Gastrocnemius medialis (tissue), 4 donors: ENCODE results near the gene MT1H. TPM values are rescaled to one million over a fixed set of nuclear protein-coding genes. Genes with fewer than 3 reads are reported as not detected.

Source experiments
- ATAC-seq, 2 donors: fragments of 150-250 bp; one replicate each; pipeline ENCODE4 v1.9.1; 2016
- DNase-seq, 2 donors: peaks; one replicate each; pipeline ENCODE4 v3.0.0-alpha.2; 2019
- H3K27ac ChIP-seq, 4 donors: fragments of 200-600 bp; sonication (generic); 1 replicate in 1 of 4; 2 replicates in 3 of 4; pipeline ENCODE4 v1.5.1; 2016 to 2018; ENCODE audit warnings: mild to moderate bottlenecking in 2 of 4, moderate library complexity in 1 of 4
- H3K27me3 ChIP-seq, 3 donors: fragments of 200-600 bp; sonication (generic) in 2 of 3; 1 replicate in 1 of 3; 2 replicates in 2 of 3; pipeline versions ENCODE4 v1.5.1 to v1.6.0; 2016 to 2019; ENCODE audit warnings: mild to moderate bottlenecking in 1 of 3, moderate library complexity in 1 of 3
- H3K36me3 ChIP-seq, 2 donors: fragments of 200-600 bp; sonication (generic) in 1 of 2; one replicate each; pipeline ENCODE4 v1.5.1; 2017 to 2018
- H3K4me1 ChIP-seq, 2 donors: fragments of 200-600 bp; sonication (generic) in 1 of 2; one replicate each; pipeline ENCODE4 v1.5.1; 2016 to 2017; ENCODE audit warnings: mild to moderate bottlenecking in 2 of 2
- H3K4me3 ChIP-seq, 4 donors: fragments of 200-600 bp; sonication (generic) in 3 of 4; 1 replicate in 1 of 4; 2 replicates in 3 of 4; pipeline ENCODE4 v1.5.1; 2016 to 2019; ENCODE audit warnings: mild to moderate bottlenecking in 2 of 4
- H3K9me3 ChIP-seq, 3 donors: fragments of 200-600 bp; sonication (generic) in 2 of 3; 1 replicate in 1 of 3; 2 replicates in 2 of 3; pipeline ENCODE4 v1.5.1; 2016 to 2019
- CTCF ChIP-seq, 5 experiments: fragments of 450-650 bp in 3 of 5; fragments of 200-600 bp in 2 of 5; sonication (generic) in 2 of 5; IDR thresholded peaks in 4 of 5; conservative IDR thresholded peaks in 1 of 5; 1 replicate in 4 of 5; 2 replicates in 1 of 5; pipeline ENCODE4 v1.5.1; 2016 to 2019; ENCODE audit warnings: antibody characterized with exemption in 5 of 5, mild to moderate bottlenecking in 3 of 5, moderate library complexity in 3 of 5
- POLR2A ChIP-seq, 2 donors: fragments of 450-650 bp; IDR thresholded peaks; one replicate each; pipeline ENCODE4 v1.6.1; 2017; ENCODE audit warnings: antibody characterized with exemption in 2 of 2, mild to moderate bottlenecking in 2 of 2, moderate library complexity in 2 of 2
- in situ Hi-C, 4 donors: fragments of 200-750 bp; cut with MboI; loops; one replicate each; pipeline versions ENCODE4 v1.15.0 to v1.8.0; 2017; ENCODE audit warnings: low sequenced_read_pairs in 4 of 4
- intact Hi-C: fragments of 100-400 bp; cut with DNase I; formaldehyde crosslinking; loops from one replicate; pipeline ENCODE4 v1.15.1; 2023; ENCODE audit warnings: low total_unique reads
- total RNA-seq, 4 donors: library from RNA; depleted of rRNA; stranded (reverse); fragments of >200 nt; gene quantifications; one replicate each; pipeline versions ENCODE4 v1.1.0 to v1.2.3, GENCODE V29; 2016

MT1H gene
- total RNA-seq, 4 donors from 2014 or later: not detected

- intact Hi-C loops (no loop called here), in situ Hi-C loops (no loop called here)
- ATAC-seq (no peak), DNase-seq (no peak)
- H3K36me3 ChIP-seq: no peaks in the 10 kb centered on the region
- no peak for TF ChIP-seq CTCF (IDR thresholded peaks at IDR 0.05 in 4 of 5, conservative IDR thresholded peaks at IDR 0.05 in 1 of 5)
- TF ChIP-seq POLR2A (IDR thresholded peaks at IDR 0.05): no peak
- no peaks in the 10 kb centered on the region for H3K4me1 ChIP-seq
- H3K4me3 ChIP-seq: no peak overlapping the region
- H3K27me3 ChIP-seq: peaks cover 0 to 8% (median 7%) of the 10 kb centered on the region in 3 donors
- H3K27ac ChIP-seq: no peak overlapping the region
- H3K9me3 ChIP-seq: no peaks in the 10 kb centered on the region
These were observed 19.8 kb upstream of the MT1H start for GRCh38 chr16:56649820-56650219.

- no peak for ATAC-seq
- H3K4me3 ChIP-seq: no peak within 1 kb of the TSS
These were observed 18.0 kb upstream of the MT1H start, which contains the start of gene MT1B for GRCh38 chr16:56651586-56651985. TSS of gene MT1B (plus strand) at chr16:56651886. CDS start at chr16:56651954, 68 bp downstream.

GRCh38 chr16:56652600-56652999 lies 17.0 kb upstream of the MT1H start:
- Histone ChIP-seq H3K36me3 (no peaks in the 10 kb centered on the region), H3K27me3 (peaks cover 0 to 7% (median under 1%) of the 10 kb centered on the region in 3 donors), H3K9me3 (no peaks in the 10 kb centered on the region), H3K4me1 (peaks cover 0 to under 1% of the 10 kb centered on the region in 2 donors), H3K4me3 (no peak overlapping the region), H3K27ac (no peak overlapping the region)
- no peak for TF ChIP-seq CTCF (IDR thresholded peaks at IDR 0.05 in 4 of 5, conservative IDR thresholded peaks at IDR 0.05 in 1 of 5)
- no peak for TF ChIP-seq POLR2A (IDR thresholded peaks at IDR 0.05)
- ATAC-seq (no peak), DNase-seq (no peak)
- in situ Hi-C loops: no loop called here
- intact Hi-C loops: no loop called here

More at GRCh38 chr16:56651586-56651985, 18.0 kb upstream of the MT1H start, which contains the start of gene MT1B:
- intact Hi-C loops: no loop called here
- DNase-seq: no peak
- no peaks in the 10 kb centered on the region for H3K4me1 ChIP-seq
- no peak for TF ChIP-seq POLR2A (IDR thresholded peaks at IDR 0.05)
- no peaks in the 10 kb centered on the region for H3K36me3 ChIP-seq
- in situ Hi-C loops: no loop called here
- no peak within 1 kb of the TSS for H3K27ac ChIP-seq
- H3K9me3 ChIP-seq: no peaks in the 10 kb centered on the region
- peaks cover 0 to 8% (median 7%) of the 10 kb centered on the region in 3 donors for H3K27me3 ChIP-seq

GRCh38 chr16:56653218-56653617 lies 16.4 kb upstream of the MT1H start:
- TF ChIP-seq CTCF (IDR thresholded peaks at IDR 0.05 in 4 of 5, conservative IDR thresholded peaks at IDR 0.05 in 1 of 5) (no peak), POLR2A (IDR thresholded peaks at IDR 0.05) (no peak)
- H3K27ac ChIP-seq: no peak overlapping the region
- in situ Hi-C loops: no loop called here
- H3K4me3 ChIP-seq: no peak overlapping the region
- H3K36me3 ChIP-seq: no peaks in the 10 kb centered on the region
- H3K27me3 ChIP-seq: peaks cover 0 to 2% (median under 1%) of the 10 kb centered on the region in 3 donors
- ATAC-seq: no peak
- intact Hi-C loops: no loop called here
- H3K9me3 ChIP-seq: no peaks in the 10 kb centered on the region
- no peak for DNase-seq
- peaks cover 0 to 4% of the 10 kb centered on the region in 2 donors for H3K4me1 ChIP-seq

- peaks cover 5 to 13% (median 8%) of the 10 kb centered on the region in 3 donors for H3K27me3 ChIP-seq
These were observed 11.9 kb upstream of the MT1H start, which contains the start of gene MT1F for GRCh38 chr16:56657555-56658326. TSS of gene MT1F (plus strand) at chr16:56657959. CDS start at chr16:56658059, 100 bp downstream.

More at GRCh38 chr16:56657555-56658326, 11.9 kb upstream of the MT1H start, which contains the start of gene MT1F:
- TF ChIP-seq CTCF (IDR thresholded peaks at IDR 0.05 in 4 of 5, conservative IDR thresholded peaks at IDR 0.05 in 1 of 5): no peak
- peak in 1 of 2 donors; percentile 11 for TF ChIP-seq POLR2A (IDR thresholded peaks at IDR 0.05)
- H3K9me3 ChIP-seq: no peaks in the 10 kb centered on the region
- H3K4me3 ChIP-seq: peak within 1 kb of the TSS; percentile 42 to 67 (median 58)
- H3K36me3 ChIP-seq: no peaks in the 10 kb centered on the region
- intact Hi-C loops (no loop called here), in situ Hi-C loops (no loop called here)
- peaks cover 0 to 7% of the 10 kb centered on the region in 2 donors for H3K4me1 ChIP-seq
- peak within 1 kb of the TSS in 2 of 4 donors; percentile 20 to 49 for H3K27ac ChIP-seq
- ATAC-seq: peak; percentile 71 to 83
- DNase-seq: peak; percentile 34 to 71
